Omental fat pad (tissue), 4 donors: Measurements from ENCODE around the gene SLC4A7. TPM values are rescaled to one million over a fixed set of nuclear protein-coding genes. Genes with fewer than 3 reads are reported as not detected.
A peak's percentile ranks its signal among the peaks of the same experiment; 100 is the strongest.

Experiments used
- ATAC-seq: fragments of 150-250 bp; one replicate; pipeline ENCODE4 v1.9.1; 2016; ENCODE audit warnings: mild to moderate bottlenecking, moderate library complexity; ENCODE audit not compliant: low FRiP score
- DNase-seq: peaks from one replicate; pipeline ENCODE4 v3.0.0-alpha.2; 2019; ENCODE audit warnings: low spot score
- total RNA-seq, 4 donors: library from RNA; depleted of rRNA; stranded (reverse); fragments of >200 nt; gene quantifications; one replicate each; pipeline ENCODE4 v1.1.0, GENCODE V29; 2016
- TF ChIP-seq, protein P1 (sequence below), 3 donors: fragments of 450-650 bp; IDR thresholded peaks; one replicate each; pipeline ENCODE4 v1.5.1; 2016 to 2017; ENCODE audit warnings: antibody characterized with exemption in 3 of 3, mild to moderate bottlenecking in 3 of 3, moderate library complexity in 2 of 3

SLC4A7 gene
- total RNA-seq, 4 donors from 2014 or later = 25.4 to 101 (median 33.9) TPM

DNA sequence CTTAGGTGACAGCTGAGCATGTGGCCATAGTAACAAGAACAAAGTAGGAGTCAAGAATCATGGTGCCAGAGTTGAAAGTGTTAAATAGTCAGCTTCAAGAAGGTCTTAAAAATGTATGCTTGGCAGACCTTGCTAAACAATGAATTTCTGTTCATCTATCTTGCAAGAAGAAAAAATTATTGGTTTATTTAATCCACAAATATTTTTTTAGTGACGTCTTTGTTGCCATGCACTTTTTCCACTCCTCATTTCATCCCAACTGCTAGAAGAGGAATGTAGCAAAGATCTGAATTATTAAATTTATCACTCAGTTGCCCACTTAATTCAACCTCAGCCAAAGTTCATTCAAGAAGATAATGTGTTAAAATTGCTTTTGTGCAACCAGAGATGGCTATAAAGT is 3.2 kb upstream of the SLC4A7 start:
- DNase-seq (no peak), ATAC-seq (no peak)
- TF ChIP-seq, protein P1, sequence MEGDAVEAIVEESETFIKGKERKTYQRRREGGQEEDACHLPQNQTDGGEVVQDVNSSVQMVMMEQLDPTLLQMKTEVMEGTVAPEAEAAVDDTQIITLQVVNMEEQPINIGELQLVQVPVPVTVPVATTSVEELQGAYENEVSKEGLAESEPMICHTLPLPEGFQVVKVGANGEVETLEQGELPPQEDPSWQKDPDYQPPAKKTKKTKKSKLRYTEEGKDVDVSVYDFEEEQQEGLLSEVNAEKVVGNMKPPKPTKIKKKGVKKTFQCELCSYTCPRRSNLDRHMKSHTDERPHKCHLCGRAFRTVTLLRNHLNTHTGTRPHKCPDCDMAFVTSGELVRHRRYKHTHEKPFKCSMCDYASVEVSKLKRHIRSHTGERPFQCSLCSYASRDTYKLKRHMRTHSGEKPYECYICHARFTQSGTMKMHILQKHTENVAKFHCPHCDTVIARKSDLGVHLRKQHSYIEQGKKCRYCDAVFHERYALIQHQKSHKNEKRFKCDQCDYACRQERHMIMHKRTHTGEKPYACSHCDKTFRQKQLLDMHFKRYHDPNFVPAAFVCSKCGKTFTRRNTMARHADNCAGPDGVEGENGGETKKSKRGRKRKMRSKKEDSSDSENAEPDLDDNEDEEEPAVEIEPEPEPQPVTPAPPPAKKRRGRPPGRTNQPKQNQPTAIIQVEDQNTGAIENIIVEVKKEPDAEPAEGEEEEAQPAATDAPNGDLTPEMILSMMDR (IDR thresholded peaks at IDR 0.05) = no peak

DNA sequence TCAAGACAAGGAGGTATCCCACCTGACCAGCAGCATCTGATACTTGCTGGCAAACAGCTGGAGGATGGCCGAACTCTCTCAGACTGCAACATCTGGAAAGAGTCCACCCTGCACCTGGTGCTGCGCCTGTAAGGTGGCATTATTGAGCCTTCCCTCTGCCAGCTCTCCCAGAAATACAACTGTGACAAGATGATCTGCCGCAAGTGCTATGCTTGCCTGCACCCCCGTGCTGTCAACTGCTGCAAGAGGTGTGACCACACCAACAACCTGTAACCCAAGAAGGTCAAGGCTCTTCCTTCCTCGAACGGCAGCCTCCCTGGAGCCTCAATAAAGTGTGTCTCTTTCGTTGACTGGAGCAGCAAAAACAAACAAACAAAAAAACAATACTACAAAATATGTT is 2.2 kb upstream of the SLC4A7 start:
- ATAC-seq = no peak
- no peak for DNase-seq
- TF ChIP-seq, protein P1 (IDR thresholded peaks at IDR 0.05) = no peak

DNA sequence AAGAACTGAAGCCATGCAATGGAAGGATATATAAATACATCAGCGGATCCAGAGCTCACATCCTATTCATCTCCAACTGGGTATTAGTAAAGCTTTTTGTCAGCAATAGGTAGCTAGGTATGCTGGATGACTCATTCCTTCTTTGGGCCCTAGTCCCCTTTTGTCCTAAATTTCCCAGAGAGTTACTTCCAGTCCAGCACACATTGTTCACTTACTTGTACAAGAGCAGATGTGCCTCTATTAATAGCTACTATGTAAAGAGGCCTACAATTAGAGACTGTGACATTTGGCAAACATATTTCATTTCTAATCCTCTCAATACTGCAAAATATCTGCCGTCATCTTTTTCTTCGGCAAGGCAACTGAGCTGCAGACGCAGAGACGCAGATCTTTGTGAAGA is 1.7 kb upstream of the SLC4A7 start:
- DNase-seq = no peak
- no peak for ATAC-seq

DNA sequence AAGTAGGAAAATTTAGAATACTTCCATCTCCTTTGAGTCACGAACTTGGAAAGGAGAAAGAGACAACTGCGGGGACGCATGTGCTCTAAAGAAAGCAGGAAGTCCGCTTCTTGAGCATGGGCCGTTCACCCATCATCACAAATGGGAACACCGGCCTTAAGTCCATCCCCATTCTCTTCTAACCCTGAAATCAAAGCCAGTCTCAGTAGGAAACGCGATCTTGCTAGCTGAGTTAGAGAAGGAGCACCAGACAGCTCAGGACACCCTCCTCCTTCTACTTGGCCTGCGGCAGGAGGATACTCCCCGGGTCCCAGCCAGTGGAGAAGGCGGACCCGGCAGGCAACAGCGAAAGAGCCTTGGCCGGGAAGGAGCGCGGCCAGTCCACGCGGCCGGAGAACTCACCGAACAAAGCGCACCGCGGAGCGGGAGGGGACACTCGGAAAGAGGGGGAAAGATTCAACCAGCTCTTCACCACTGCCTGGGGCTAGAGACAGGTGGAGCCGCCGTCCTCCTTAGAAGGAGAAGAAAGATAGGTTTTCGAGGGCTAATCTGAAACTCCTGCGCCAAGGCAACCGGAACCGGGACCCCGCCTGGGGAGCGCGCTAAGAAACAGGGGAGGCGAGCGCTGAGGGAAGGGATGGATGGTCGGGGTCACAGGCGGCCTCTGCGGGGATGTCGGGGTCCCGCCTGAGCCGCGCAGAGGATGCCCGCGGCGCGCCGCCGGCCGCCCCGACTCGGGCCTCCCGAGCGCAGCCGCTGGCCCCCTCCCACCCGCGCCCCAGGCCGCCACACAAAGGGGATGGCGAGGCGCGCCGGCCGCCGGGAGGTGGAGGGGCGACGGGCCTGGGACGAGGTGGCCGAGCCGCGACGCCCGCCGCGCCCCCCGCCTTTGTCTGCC is 818 bp downstream of the SLC4A7 start:
- no peak for DNase-seq
- peak; percentile 46 for ATAC-seq
- TF ChIP-seq, protein P1 (IDR thresholded peaks at IDR 0.05) = no peak

More for the DNA sequence above, 1.7 kb upstream of the SLC4A7 start:
- TF ChIP-seq, protein P1 (IDR thresholded peaks at IDR 0.05) = no peak

- ATAC-seq (no peak), DNase-seq (no peak)
- TF ChIP-seq, protein P1 (IDR thresholded peaks at IDR 0.05) = no peak
These were observed 4.2 kb downstream of the SLC4A7 start for GRCh38 chr3:27479806-27480543.

DNA sequence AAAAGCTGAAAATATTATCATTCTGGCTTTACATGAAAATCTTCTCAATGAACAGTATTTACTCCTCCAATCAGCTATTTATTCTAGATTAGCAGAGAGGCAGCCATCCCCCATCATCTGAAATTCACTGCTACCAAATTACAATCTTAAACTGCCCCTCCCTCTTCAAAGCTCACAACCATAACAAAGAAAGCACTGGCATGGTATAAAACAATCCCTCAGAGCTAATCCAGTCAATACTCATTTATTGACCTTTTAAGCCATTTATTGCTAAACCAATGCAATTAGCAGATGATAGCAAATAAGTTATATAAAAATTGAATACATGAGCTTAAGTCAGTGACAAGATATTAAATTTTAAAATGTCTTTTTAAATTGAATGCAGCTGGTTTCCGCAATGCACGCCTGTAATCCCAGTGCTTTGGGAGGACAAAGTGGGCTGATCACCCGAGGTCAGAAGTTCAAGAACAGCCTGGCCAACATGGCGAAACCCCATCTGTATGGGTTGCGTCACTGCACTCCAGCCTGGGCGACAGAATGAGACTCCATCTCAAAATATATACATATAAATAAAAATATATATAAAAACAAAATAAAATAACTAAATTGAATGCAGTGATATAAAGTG is 12.1 kb downstream of the SLC4A7 start:
- ATAC-seq (no peak), DNase-seq (no peak)
- TF ChIP-seq, protein P1 (IDR thresholded peaks at IDR 0.05) = no peak
